SJSA1 (cell line): ENCODE results near the gene C1QC. TPM values are rescaled to one million over a fixed set of nuclear protein-coding genes. Genes with fewer than 3 reads are reported as not detected.
"Not testable (repeated sequence)": the region's sequence is repeated elsewhere in the genome, so short reads cannot be mapped to it uniquely, and the experiment has no call there.

Experiments used
- DNase-seq, 2 experiments: peaks; one replicate each; pipeline ENCODE4 v3.0.0-alpha.2; 2015 to 2020; ENCODE audit warnings: low spot score in 2 of 2, low read depth in 1 of 2
- H3K27ac ChIP-seq: fragments of 250-450 bp; sonication (Bioruptor Pico); 2 replicates; pipeline ENCODE4 v1.5.1; 2020; ENCODE audit warnings: mild to moderate bottlenecking, moderate library complexity
- H3K27me3 ChIP-seq: fragments of 250-450 bp; sonication (Bioruptor Pico); replicated peaks from 2 replicates; pipeline ENCODE4 v1.5.1; 2020; ENCODE audit warnings: mild to moderate bottlenecking, moderate library complexity
- H3K36me3 ChIP-seq: fragments of 250-450 bp; sonication (Bioruptor Pico); 2 replicates; pipeline ENCODE4 v1.5.1; 2020; ENCODE audit warnings: mild to moderate bottlenecking
- H3K4me1 ChIP-seq: fragments of 250-450 bp; sonication (Bioruptor Pico); replicated peaks from 2 replicates; pipeline ENCODE4 v1.6.1; 2021; ENCODE audit warnings: mild to moderate bottlenecking
- H3K4me3 ChIP-seq: fragments of 250-450 bp; sonication (Bioruptor Pico); 2 replicates; pipeline ENCODE4 v1.5.1; 2020; ENCODE audit warnings: mild to moderate bottlenecking
- H3K9me3 ChIP-seq: fragments of 250-450 bp; sonication (Bioruptor Pico); replicated peaks from 2 replicates; pipeline ENCODE4 v1.5.1; 2020; ENCODE audit warnings: mild to moderate bottlenecking
- total RNA-seq: library from RNA; depleted of rRNA; stranded (reverse); fragments of >200 nt; shearing (Covaris generic); gene quantifications from 2 replicates; pipeline ENCODE4 v1.2.3, GENCODE V29; 2014

Gene C1QC
- total RNA-seq, 1 experiment from 2014 or later, result not detected

- no peak overlapping the region for H3K27ac ChIP-seq
- no peak overlapping the region for H3K4me3 ChIP-seq
- DNase-seq, result no peak
- peaks cover 3% of the 10 kb centered on the region; the same call in 1 of the 2 replicates for H3K27me3 ChIP-seq
- H3K9me3 ChIP-seq, result no peaks in the 10 kb centered on the region
- no peaks in the 10 kb centered on the region for H3K36me3 ChIP-seq
- no peaks in the 10 kb centered on the region for H3K4me1 ChIP-seq
Measured at GRCh38 chr1:22646384-22646783, 3.0 kb downstream of the C1QC start.

GRCh38 chr1:22650089-22650693 is 6.8 kb downstream of the C1QC start:
- Histone ChIP-seq H3K27me3 (peaks cover 24% of the 10 kb centered on the region), H3K4me3 (no peak overlapping the region), H3K27ac (no peak overlapping the region), H3K36me3 (no peaks in the 10 kb centered on the region), H3K9me3 (no peaks in the 10 kb centered on the region), H3K4me1 (no peaks in the 10 kb centered on the region)
- DNase-seq, result no peak

GRCh38 chr1:22651941-22652856 is 8.8 kb downstream of the C1QC start:
- Histone ChIP-seq H3K27me3 (peaks cover 37% of the 10 kb centered on the region), H3K4me3 (no peak overlapping the region), H3K9me3 (no peaks in the 10 kb centered on the region), H3K27ac (no peak overlapping the region), H3K36me3 (no peaks in the 10 kb centered on the region), H3K4me1 (no peaks in the 10 kb centered on the region)
- DNase-seq, result no peak

GRCh38 chr1:22652881-22653316 is 9.5 kb downstream of the C1QC start, which contains the start of gene C1QB:
Gene C1QB (plus strand): TSS chr1:22653236. CDS start chr1:22659463, 6,227 bp downstream.
- H3K27me3 ChIP-seq, result peaks cover 41% of the 10 kb centered on the region
- no peaks in the 10 kb centered on the region for H3K4me1 ChIP-seq
- no peak within 1 kb of the TSS for H3K27ac ChIP-seq

GRCh38 chr1:22654692-22655091 is 11.3 kb downstream of the C1QC start:
- Histone ChIP-seq H3K4me1 (no peaks in the 10 kb centered on the region), H3K27me3 (peaks cover 41% of the 10 kb centered on the region), H3K27ac (no peak overlapping the region), H3K36me3 (no peaks in the 10 kb centered on the region), H3K4me3 (no peak overlapping the region), H3K9me3 (no peaks in the 10 kb centered on the region)
- no peak for DNase-seq

More at GRCh38 chr1:22652881-22653316, 9.5 kb downstream of the C1QC start, which contains the start of gene C1QB:
- H3K4me3 ChIP-seq, result no peak within 1 kb of the TSS
- H3K36me3 ChIP-seq, result no peaks in the 10 kb centered on the region
- no peaks in the 10 kb centered on the region for H3K9me3 ChIP-seq
- DNase-seq, result no peak

GRCh38 chr1:22658385-22659163 is 15.1 kb downstream of the C1QC start:
- Histone ChIP-seq H3K9me3 (no peaks in the 10 kb centered on the region), H3K27ac (no peak overlapping the region), H3K4me1 (no peaks in the 10 kb centered on the region), H3K4me3 (no peak overlapping the region), H3K27me3 (peaks cover 38% of the 10 kb centered on the region), H3K36me3 (no peaks in the 10 kb centered on the region)
- no peak for DNase-seq

- Histone ChIP-seq H3K36me3 (no peaks in the 10 kb centered on the region), H3K9me3 (no peaks in the 10 kb centered on the region), H3K27ac (no peak overlapping the region), H3K4me3 (no peak overlapping the region), H3K27me3 (peaks cover 16% of the 10 kb centered on the region), H3K4me1 (no peaks in the 10 kb centered on the region)
- no peak for DNase-seq
Measured at GRCh38 chr1:22660716-22661241, 17.3 kb downstream of the C1QC start.

- no peaks in the 10 kb centered on the region for H3K9me3 ChIP-seq
- H3K4me1 ChIP-seq, result no peaks in the 10 kb centered on the region
- DNase-seq, result no peak
- no peak overlapping the region for H3K4me3 ChIP-seq
- H3K36me3 ChIP-seq, result no peaks in the 10 kb centered on the region
- H3K27ac ChIP-seq, result no peak overlapping the region
- peaks cover 11% of the 10 kb centered on the region for H3K27me3 ChIP-seq
Measured at GRCh38 chr1:22661880-22662279, 18.4 kb downstream of the C1QC start.

GRCh38 chr1:22662318-22662717 is 18.9 kb downstream of the C1QC start:
- Histone ChIP-seq H3K36me3 (no peaks in the 10 kb centered on the region), H3K27me3 (peaks cover 10% of the 10 kb centered on the region)
- DNase-seq, result no peak

GRCh38 chr1:22662986-22663408 is 19.6 kb downstream of the C1QC start:
- Histone ChIP-seq H3K9me3 (no peaks in the 10 kb centered on the region), H3K4me3 (no peak overlapping the region), H3K4me1 (no peaks in the 10 kb centered on the region), H3K27me3 (peaks cover 14% of the 10 kb centered on the region; the same call in 1 of the 2 replicates), H3K27ac (no peak overlapping the region), H3K36me3 (no peaks in the 10 kb centered on the region)
- DNase-seq, result no peak

More at GRCh38 chr1:22662318-22662717, 18.9 kb downstream of the C1QC start:
- no peaks in the 10 kb centered on the region for H3K4me1 ChIP-seq
- H3K4me3 ChIP-seq, result no peak overlapping the region
- H3K27ac ChIP-seq, result no peak overlapping the region
- H3K9me3 ChIP-seq, result no peaks in the 10 kb centered on the region

GRCh38 chr1:22665752-22666151 is 22.3 kb downstream of the C1QC start:
- DNase-seq, result no peak
- Histone ChIP-seq H3K4me1 (no peaks in the 10 kb centered on the region), H3K4me3 (no peak overlapping the region), H3K9me3 (no peaks in the 10 kb centered on the region), H3K36me3 (no peaks in the 10 kb centered on the region), H3K27ac (no peak overlapping the region), H3K27me3 (peaks cover 33% of the 10 kb centered on the region)

GRCh38 chr1:22666412-22666811 is 23.0 kb downstream of the C1QC start:
- H3K27me3 ChIP-seq, result peaks cover 33% of the 10 kb centered on the region
- no peaks in the 10 kb centered on the region for H3K36me3 ChIP-seq
- H3K4me1 ChIP-seq, result no peaks in the 10 kb centered on the region

GRCh38 chr1:22668840-22669239 is 25.4 kb downstream of the C1QC start:
- not testable (repeated sequence) for H3K4me3 ChIP-seq, DNase-seq, H3K4me1 ChIP-seq, H3K27ac ChIP-seq, H3K9me3 ChIP-seq, H3K36me3 ChIP-seq
- H3K27me3 ChIP-seq, result peaks cover 34% of the 10 kb centered on the region

More at GRCh38 chr1:22666412-22666811, 23.0 kb downstream of the C1QC start:
- H3K4me3 ChIP-seq, result no peak overlapping the region
- H3K27ac ChIP-seq, result no peak overlapping the region
- no peaks in the 10 kb centered on the region for H3K9me3 ChIP-seq
- DNase-seq, result no peak
